HUES48 (cell line): Measurements from ENCODE around the gene TLE1.

Source experiments
- H3K27ac ChIP-seq: one replicate; pipeline ENCODE4 v1.7.0; 2013; ENCODE audit warnings: low read depth, low read length, inconsistent platforms
- H3K27me3 ChIP-seq: 2 replicates; pipeline ENCODE4 v1.6.1; 2013; ENCODE audit warnings: mild to moderate bottlenecking, low read length; ENCODE audit not compliant: control insufficient read depth, insufficient read depth
- H3K36me3 ChIP-seq: 2 replicates; pipeline ENCODE4 v1.6.1; 2013; ENCODE audit warnings: low read length; ENCODE audit not compliant: control insufficient read depth, insufficient read depth
- H3K4me1 ChIP-seq: 2 replicates; pipeline ENCODE4 v1.6.1; 2013; ENCODE audit warnings: mild to moderate bottlenecking, low read length; ENCODE audit not compliant: control insufficient read depth, insufficient read depth
- H3K4me3 ChIP-seq: 2 replicates; pipeline ENCODE4 v1.5.1; 2013; ENCODE audit warnings: mild to moderate bottlenecking, low read depth, low read length
- H3K9ac ChIP-seq: 2 replicates; pipeline ENCODE4 v1.6.1; 2013; ENCODE audit warnings: mild to moderate bottlenecking, low read depth, low read length, moderate library complexity
- H3K9me3 ChIP-seq: 2 replicates; pipeline ENCODE4 v1.6.1; 2013; ENCODE audit warnings: low read length; ENCODE audit not compliant: control insufficient read depth, insufficient read depth

The TLE1 gene

GRCh38 chr9:81671880-81672280, 17.5 kb downstream of the TLE1 start:
- Histone ChIP-seq H3K36me3 (peaks cover 39% of the 10 kb centered on the region), H3K4me3 (no peak overlapping the region), H3K27ac (no peak overlapping the region), H3K9ac (no peak overlapping the region), H3K27me3 (no peaks in the 10 kb centered on the region), H3K4me1 (no peaks in the 10 kb centered on the region), H3K9me3 (no peaks in the 10 kb centered on the region)

DNA sequence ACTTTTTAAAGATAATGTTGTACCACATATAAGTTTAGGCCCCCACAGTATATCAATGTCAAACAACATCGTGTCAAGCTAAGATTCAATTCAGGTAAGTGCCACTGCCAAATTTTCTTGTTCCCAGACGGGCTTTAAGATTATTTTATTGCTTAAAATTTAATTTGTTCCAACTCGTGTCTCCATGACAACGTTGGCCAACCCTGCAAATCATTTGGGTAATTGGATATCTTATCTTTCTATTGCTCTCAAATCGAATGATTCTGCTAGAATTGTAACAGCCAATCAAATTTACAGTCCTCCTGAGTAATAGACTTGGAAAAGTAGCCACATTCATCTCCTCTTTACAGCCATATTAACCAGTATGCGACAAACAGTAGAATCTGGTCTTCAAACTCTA, 19.5 kb downstream of the TLE1 start:
- Histone ChIP-seq H3K27ac (no peak overlapping the region), H3K9ac (no peak overlapping the region), H3K4me3 (no peak overlapping the region), H3K9me3 (no peaks in the 10 kb centered on the region), H3K36me3 (peaks cover 24% of the 10 kb centered on the region), H3K27me3 (no peaks in the 10 kb centered on the region), H3K4me1 (peaks cover 14% of the 10 kb centered on the region)

DNA sequence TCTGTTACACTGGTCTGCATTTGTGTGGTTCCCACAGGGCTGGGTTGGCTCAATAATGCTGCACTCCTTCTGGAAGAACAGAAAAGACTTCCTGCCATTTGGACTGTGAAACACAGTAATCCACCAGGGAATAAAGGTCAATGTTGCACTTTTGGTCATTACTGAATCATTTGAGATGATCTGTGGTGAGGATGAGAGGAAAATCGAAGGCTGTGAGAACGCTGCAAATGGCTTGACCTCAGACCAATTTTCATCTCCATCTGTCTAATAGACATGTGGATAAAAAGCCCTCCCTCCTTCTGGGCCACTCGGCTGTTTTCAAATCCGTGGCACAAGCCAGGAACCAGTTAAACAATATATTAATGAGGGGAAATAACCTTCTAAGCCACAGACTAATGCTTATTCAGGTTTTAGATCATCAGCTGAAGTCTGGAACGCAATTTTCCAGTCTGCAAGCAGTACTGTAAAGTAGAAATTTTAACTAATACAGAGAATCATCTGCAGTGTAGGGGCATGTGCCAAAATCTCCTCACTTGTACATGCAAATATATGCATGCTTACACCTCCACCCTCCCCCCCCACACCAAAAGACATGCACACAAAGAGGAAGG, 20.2 kb downstream of the TLE1 start:
- Histone ChIP-seq H3K36me3 (peaks cover 21% of the 10 kb centered on the region), H3K9me3 (no peaks in the 10 kb centered on the region)

GRCh38 chr9:81666123-81666522, 23.2 kb downstream of the TLE1 start:
- Histone ChIP-seq H3K4me1 (peaks cover 33% of the 10 kb centered on the region), H3K27me3 (no peaks in the 10 kb centered on the region), H3K4me3 (peak overlapping the region; percentile 23; the same call in 1 of the 2 replicates), H3K36me3 (peaks cover 29% of the 10 kb centered on the region), H3K27ac (peak overlapping the region; percentile 79), H3K9ac (peak overlapping the region; percentile 18; the same call in 1 of the 2 replicates), H3K9me3 (no peaks in the 10 kb centered on the region)

More for the DNA sequence above, 20.2 kb downstream of the TLE1 start:
- Histone ChIP-seq H3K27me3 (no peaks in the 10 kb centered on the region), H3K27ac (no peak overlapping the region), H3K9ac (no peak overlapping the region), H3K4me3 (no peak overlapping the region), H3K4me1 (peaks cover 21% of the 10 kb centered on the region)

DNA sequence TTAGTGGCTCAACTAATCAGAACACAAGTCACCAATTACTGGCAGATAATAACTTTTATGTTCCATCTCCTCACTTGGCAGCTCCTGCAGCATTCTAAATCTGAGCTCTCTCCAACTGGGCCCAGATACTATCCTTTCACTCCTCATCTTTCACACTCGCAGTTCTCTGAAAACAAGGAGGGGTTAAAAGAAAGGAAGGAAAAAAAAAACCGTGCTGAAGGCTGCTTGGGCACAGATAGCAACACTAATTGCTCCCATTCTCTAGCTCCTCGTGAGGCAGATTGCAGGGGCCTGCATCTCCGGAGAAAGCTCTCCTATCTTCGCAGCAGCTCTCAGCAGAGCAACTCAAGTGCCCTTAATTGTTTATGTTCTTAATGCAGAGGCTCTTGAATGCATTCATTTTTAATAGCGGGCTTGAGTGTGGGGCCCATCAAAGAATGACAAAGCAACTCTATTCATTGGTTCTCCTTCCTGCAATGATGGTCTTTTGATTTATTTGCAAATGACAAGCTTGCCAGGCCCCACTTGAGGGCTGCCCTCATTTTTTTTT, 23.9 kb downstream of the TLE1 start:
- Histone ChIP-seq H3K4me3 (peak overlapping the region; percentile 23; the same call in 1 of the 2 replicates), H3K36me3 (peaks cover 27% of the 10 kb centered on the region), H3K27ac (peak overlapping the region; percentile 79), H3K27me3 (no peaks in the 10 kb centered on the region), H3K9ac (peak overlapping the region; percentile 18; the same call in 1 of the 2 replicates), H3K4me1 (peaks cover 33% of the 10 kb centered on the region), H3K9me3 (no peaks in the 10 kb centered on the region)

GRCh38 chr9:81664638-81665222, 24.6 kb downstream of the TLE1 start:
- peaks cover 27% of the 10 kb centered on the region for H3K36me3 ChIP-seq
- H3K4me3 ChIP-seq = no peak overlapping the region
- peak overlapping the region; percentile 18; the same call in 1 of the 2 replicates for H3K9ac ChIP-seq
- no peaks in the 10 kb centered on the region for H3K9me3 ChIP-seq
- H3K27ac ChIP-seq = peak overlapping the region; percentile 79
- H3K27me3 ChIP-seq = no peaks in the 10 kb centered on the region
- H3K4me1 ChIP-seq = peaks cover 33% of the 10 kb centered on the region

DNA sequence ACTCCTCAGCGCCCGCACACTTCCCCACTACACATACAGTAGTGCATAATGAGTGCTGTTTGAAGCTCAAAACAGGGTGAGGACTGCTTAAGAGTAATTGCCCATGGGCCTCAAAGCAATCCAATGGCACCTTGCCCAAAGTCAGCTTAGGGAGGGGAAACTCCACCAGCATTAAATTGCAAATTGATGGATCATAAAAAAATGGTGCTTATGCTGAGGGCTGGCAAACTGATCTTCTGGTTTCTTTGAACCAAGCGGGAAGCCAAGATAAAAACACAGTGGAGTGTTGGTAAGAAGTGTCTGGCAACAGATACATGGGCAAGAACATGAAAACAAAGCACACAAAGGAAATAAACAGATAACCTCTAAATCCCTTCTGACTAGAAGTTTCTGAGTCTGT, 28.0 kb downstream of the TLE1 start:
- Histone ChIP-seq H3K36me3 (peaks cover 43% of the 10 kb centered on the region), H3K9ac (no peak overlapping the region), H3K4me3 (no peak overlapping the region), H3K4me1 (peaks cover 39% of the 10 kb centered on the region), H3K27ac (no peak overlapping the region), H3K9me3 (no peaks in the 10 kb centered on the region), H3K27me3 (no peaks in the 10 kb centered on the region)

- peaks cover 20% of the 10 kb centered on the region for H3K4me1 ChIP-seq
- H3K36me3 ChIP-seq = peaks cover 56% of the 10 kb centered on the region
- no peak overlapping the region for H3K9ac ChIP-seq
- H3K27ac ChIP-seq = no peak overlapping the region
- H3K4me3 ChIP-seq = no peak overlapping the region
- H3K9me3 ChIP-seq = no peaks in the 10 kb centered on the region
- no peaks in the 10 kb centered on the region for H3K27me3 ChIP-seq
Measured at GRCh38 chr9:81656871-81657337, 32.4 kb downstream of the TLE1 start.

DNA sequence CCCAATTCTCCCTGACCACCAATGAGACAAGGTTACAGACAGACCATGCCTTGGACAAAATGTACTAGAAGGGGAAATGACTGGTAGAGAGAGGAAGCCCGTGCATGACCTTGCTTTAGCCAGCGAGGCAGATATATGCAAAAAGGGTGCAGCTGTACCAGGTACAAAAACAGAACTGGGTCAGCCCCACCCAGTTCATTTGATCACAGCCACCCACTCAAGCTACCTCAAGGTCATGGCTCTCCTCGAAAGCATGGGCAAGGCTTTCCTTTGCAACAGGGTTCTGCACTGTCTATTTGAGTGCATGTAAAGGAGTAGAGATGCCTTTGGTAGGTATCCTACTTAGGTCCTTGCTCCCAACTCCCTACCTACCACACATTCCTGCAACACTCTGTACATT, 33.3 kb downstream of the TLE1 start:
- H3K4me3 ChIP-seq = no peak overlapping the region
- peaks cover 58% of the 10 kb centered on the region for H3K36me3 ChIP-seq
- no peak overlapping the region for H3K27ac ChIP-seq
- no peaks in the 10 kb centered on the region for H3K9me3 ChIP-seq
- peaks cover 21% of the 10 kb centered on the region for H3K4me1 ChIP-seq
- H3K27me3 ChIP-seq = no peaks in the 10 kb centered on the region
- H3K9ac ChIP-seq = no peak overlapping the region

DNA sequence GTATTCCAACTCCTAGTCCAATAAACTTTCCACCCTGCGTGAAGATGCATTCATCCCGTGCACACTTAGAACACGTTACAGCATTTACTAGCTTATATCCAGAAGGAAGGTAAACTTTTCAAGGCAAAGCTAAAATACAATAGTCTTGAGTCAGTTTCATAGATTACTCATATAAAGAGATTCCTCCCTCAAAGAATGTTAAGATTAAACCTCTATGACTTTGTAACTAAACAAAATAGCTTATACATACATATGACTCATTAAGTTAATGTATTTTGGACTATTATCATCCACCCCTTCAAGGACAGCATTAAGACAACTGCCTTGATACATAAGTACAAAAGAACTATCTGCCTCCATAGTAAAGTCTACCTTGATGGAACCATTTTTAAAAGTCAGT, 36.1 kb downstream of the TLE1 start:
- no peak overlapping the region for H3K4me3 ChIP-seq
- peaks cover 77% of the 10 kb centered on the region for H3K36me3 ChIP-seq
- no peak overlapping the region for H3K9ac ChIP-seq
- H3K27me3 ChIP-seq = no peaks in the 10 kb centered on the region
- peaks cover 44% of the 10 kb centered on the region for H3K4me1 ChIP-seq
- no peak overlapping the region for H3K27ac ChIP-seq
- no peaks in the 10 kb centered on the region for H3K9me3 ChIP-seq

DNA sequence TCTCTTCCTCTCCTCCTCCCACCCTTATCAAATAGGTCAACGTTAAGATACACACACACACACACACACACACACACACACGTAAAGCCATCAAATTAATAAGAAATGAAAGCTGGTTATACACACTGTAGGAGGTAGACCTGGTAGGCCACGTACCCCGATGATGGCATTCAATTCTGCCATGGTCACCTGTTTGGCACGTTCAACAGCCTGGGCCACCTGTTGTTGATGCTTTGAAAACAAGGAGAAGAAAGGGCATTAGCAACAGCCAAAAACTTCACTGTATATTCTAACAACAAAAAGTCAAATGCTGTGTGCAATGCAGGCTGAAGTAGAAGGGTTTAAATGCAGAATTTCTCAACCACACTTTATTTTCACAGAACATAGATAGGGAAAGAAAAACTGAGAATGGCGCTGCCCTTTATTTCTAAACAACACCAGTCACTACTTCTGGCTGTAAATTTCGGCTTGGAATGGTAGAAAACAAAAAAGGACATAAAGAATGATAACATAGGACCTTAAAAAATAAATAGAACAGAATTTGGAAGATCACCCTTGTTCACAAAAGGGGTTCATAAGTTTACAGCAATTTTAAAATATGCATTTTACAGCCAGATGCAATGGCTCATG, 37.2 kb downstream of the TLE1 start:
- Histone ChIP-seq H3K9me3 (no peaks in the 10 kb centered on the region), H3K27me3 (no peaks in the 10 kb centered on the region), H3K27ac (no peak overlapping the region), H3K4me1 (peaks cover 50% of the 10 kb centered on the region), H3K36me3 (peaks cover 78% of the 10 kb centered on the region), H3K9ac (no peak overlapping the region), H3K4me3 (no peak overlapping the region)
